ENCODE data around the gene THBS2.

GRCh38 chr6:169198885-169199284, 54.8 kb downstream of the THBS2 start:
- TF ChIP-seq CTCF (IDR thresholded peaks at IDR 0.05) (no peak), EZH2 (IDR thresholded peaks at IDR 0.05) (no peak), EZH2phosphoT487 (IDR thresholded peaks at IDR 0.05) (no peak)
